ENCODE measurements around the gene KCND1.

KCND1 gene

DNA sequence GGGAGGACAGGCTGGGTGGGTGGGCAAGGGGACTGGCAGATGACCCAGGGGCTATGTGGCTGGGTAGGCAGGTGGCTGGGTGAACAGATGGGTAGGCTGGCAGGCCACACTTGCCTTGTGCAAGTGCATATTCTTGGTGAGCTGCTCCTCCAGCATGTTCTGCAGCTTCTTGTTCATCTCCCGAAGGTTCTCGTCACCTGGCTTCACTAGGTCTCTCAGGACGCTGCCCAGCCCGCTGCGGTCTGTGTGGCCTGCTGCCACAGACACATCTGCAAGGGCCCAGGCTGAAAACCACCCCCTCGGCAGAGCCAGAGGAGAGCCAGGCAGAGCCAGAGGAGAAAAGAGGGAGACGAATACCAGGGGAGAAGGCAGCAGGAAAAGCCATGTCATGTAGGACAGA is 3.4 kb upstream of the KCND1 start:
- TF ChIP-seq, protein P1, sequence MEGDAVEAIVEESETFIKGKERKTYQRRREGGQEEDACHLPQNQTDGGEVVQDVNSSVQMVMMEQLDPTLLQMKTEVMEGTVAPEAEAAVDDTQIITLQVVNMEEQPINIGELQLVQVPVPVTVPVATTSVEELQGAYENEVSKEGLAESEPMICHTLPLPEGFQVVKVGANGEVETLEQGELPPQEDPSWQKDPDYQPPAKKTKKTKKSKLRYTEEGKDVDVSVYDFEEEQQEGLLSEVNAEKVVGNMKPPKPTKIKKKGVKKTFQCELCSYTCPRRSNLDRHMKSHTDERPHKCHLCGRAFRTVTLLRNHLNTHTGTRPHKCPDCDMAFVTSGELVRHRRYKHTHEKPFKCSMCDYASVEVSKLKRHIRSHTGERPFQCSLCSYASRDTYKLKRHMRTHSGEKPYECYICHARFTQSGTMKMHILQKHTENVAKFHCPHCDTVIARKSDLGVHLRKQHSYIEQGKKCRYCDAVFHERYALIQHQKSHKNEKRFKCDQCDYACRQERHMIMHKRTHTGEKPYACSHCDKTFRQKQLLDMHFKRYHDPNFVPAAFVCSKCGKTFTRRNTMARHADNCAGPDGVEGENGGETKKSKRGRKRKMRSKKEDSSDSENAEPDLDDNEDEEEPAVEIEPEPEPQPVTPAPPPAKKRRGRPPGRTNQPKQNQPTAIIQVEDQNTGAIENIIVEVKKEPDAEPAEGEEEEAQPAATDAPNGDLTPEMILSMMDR (IDR thresholded peaks at IDR 0.05; ENCODE audit: borderline replicate concordance, insufficient read depth, low read depth, low read length), result no peak
- no peak overlapping the region for H3K4me3 ChIP-seq (ENCODE audit: low read depth, low read length)

DNA sequence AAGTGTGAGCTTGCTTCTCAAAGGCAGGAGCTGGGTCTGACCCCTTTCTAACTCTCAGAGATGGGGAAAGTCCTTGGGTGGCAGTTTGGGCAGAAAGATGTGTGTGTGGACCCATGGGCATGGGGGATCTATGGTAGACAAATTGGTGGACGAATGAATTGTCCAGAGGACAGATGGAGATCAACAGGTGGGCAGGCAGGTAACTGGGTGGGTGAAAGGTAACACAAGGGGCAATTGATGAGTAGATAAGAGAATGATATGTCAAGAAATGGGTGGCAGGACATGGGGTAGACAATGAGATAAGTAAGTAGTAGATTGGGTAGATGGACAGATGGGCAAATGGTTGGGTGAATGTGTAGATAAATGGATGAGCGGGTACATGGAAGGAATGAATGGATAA is 2.9 kb upstream of the KCND1 start:
- TF ChIP-seq, protein P1 (IDR thresholded peaks at IDR 0.05; ENCODE audit: borderline replicate concordance, insufficient read depth, low read depth, low read length), result no peak
- H3K4me3 ChIP-seq (ENCODE audit: low read depth, low read length), result no peak overlapping the region

GRCh38 chrX:48974033-48974432 is 2.4 kb upstream of the KCND1 start:
- no peak overlapping the region for H3K4me3 ChIP-seq (ENCODE audit: low read depth, low read length)
- TF ChIP-seq, protein P1 (IDR thresholded peaks at IDR 0.05; ENCODE audit: borderline replicate concordance, insufficient read depth, low read depth, low read length), result no peak

DNA sequence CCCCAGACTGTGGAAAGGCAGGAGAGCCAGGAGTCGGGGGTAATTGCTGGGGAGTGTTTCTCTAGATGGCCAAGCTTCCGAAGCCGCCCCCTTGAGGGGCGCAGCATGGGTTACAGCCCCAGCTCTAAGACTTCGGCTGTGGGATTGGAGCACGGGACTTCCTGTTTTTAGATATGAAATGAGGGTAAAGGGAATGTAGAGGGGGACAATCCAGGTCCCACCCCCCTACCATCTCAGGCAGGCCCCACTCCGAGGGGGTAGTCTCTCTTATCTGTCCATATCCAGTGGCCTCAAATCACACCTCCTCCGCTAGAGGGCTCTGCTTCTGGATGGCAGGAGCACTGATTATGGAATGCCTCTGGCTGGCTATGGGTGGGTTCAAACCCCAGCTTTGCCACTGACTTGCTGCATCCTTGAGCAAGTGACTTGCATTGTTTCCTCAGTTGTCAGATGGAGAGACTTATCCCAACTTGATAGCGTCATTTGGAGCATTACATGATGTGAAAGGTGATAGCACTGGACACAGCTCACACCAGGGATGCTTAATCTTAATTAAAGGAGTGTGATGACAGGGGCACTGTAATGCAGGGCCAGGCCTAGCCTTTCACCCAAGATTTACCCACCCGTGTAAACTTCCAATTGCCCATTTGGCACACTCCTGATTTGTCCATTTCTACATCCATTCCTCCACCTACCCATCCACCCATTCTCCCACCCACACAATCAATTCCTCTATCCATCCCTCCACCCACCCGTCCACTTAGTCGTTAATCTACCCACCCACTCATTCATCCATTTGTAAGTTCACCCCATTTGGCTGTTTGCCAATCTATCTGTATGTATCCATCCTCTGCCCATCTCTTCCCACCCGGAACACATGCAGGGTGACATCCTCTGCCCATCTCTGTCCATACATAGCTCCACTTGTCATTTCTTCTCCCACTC is 848 bp upstream of the KCND1 start:
- TF ChIP-seq, protein P1 (IDR thresholded peaks at IDR 0.05; ENCODE audit: borderline replicate concordance, insufficient read depth, low read depth, low read length), result peak; percentile 60; the same call in 1 of the 2 replicates
- H3K4me3 ChIP-seq (ENCODE audit: low read depth, low read length), result no peak overlapping the region

GRCh38 chrX:48969471-48969870 is 2.2 kb downstream of the KCND1 start:
- TF ChIP-seq, protein P1 (IDR thresholded peaks at IDR 0.05; ENCODE audit: borderline replicate concordance, insufficient read depth, low read depth, low read length), result no peak

DNA sequence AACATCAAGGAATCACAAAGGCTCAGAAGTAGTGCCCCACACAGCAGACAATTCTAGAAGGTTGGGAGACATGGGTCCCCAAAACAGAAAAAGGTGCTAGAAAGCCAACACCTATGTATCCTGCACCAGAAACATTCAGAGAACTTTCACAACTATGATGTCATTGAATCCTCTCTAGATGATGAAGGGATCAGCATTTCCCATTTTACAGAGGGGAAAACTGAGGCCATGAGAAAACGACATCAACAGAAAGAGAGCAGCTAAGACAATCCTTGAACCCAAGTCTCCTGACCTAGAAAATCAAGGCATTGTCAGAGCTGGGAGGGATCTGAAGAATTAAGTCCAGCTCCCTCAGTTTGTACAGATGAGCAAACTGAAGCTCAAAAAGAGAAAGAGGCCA is 3.3 kb downstream of the KCND1 start:
- no peak overlapping the region for H3K4me3 ChIP-seq (ENCODE audit: low read depth, low read length)
- TF ChIP-seq, protein P1 (IDR thresholded peaks at IDR 0.05; ENCODE audit: borderline replicate concordance, insufficient read depth, low read depth, low read length), result no peak

More at GRCh38 chrX:48969471-48969870, 2.2 kb downstream of the KCND1 start:
- H3K4me3 ChIP-seq (ENCODE audit: low read depth, low read length), result no peak overlapping the region

All from GM12875 (cell line).